SK-N-MC (cell line): ENCODE results near the gene CACNA2D1.

ENCODE experiments used
- EZH2 ChIP-seq: fragments of 200-600 bp; sonication (generic); IDR thresholded peaks from one replicate; pipeline ENCODE4 v1.6.1; 2017; ENCODE audit warnings: antibody characterized with exemption
- FOXP2 ChIP-seq: optimal IDR thresholded peaks from 2 replicates; pipeline ENCODE3; 2011; ENCODE audit warnings: mild to moderate bottlenecking, moderate library complexity; ENCODE audit not compliant: insufficient read depth; ENCODE audit errors: extremely low read length, control extremely low read depth
- POLR2AphosphoS5 ChIP-seq: IDR thresholded peaks from 2 replicates; pipeline ENCODE4 v1.6.1; 2012; ENCODE audit warnings: mild to moderate bottlenecking, low read depth, low read length, borderline replicate concordance

GRCh38 chr7:82343716-82344115, 99.9 kb downstream of the CACNA2D1 start:
- no peak for TF ChIP-seq EZH2
- no peak for TF ChIP-seq POLR2AphosphoS5
- TF ChIP-seq FOXP2 = no peak
